LNCaP clone FGC (cell line): ENCODE results near the gene AMN.

Experiments
- DNase-seq: peaks from one replicate; pipeline ENCODE4 v3.0.0-alpha.2; 2011; ENCODE audit warnings: low read depth
- H3K4me3 ChIP-seq: 2 replicates; pipeline ENCODE4 v1.5.1; 2011; ENCODE audit warnings: mild to moderate bottlenecking, low read depth, low read length, control low read depth
- TF ChIP-seq, protein P1 (sequence below): IDR thresholded peaks from 2 replicates; pipeline ENCODE4 v1.5.1; 2012; ENCODE audit warnings: mild to moderate bottlenecking; ENCODE audit not compliant: control insufficient read depth, insufficient read depth; ENCODE audit errors: extremely low read depth

Gene AMN

GRCh38 chr14:102940729-102941362 lies 18.4 kb downstream of the AMN start:
- TF ChIP-seq, protein P1, sequence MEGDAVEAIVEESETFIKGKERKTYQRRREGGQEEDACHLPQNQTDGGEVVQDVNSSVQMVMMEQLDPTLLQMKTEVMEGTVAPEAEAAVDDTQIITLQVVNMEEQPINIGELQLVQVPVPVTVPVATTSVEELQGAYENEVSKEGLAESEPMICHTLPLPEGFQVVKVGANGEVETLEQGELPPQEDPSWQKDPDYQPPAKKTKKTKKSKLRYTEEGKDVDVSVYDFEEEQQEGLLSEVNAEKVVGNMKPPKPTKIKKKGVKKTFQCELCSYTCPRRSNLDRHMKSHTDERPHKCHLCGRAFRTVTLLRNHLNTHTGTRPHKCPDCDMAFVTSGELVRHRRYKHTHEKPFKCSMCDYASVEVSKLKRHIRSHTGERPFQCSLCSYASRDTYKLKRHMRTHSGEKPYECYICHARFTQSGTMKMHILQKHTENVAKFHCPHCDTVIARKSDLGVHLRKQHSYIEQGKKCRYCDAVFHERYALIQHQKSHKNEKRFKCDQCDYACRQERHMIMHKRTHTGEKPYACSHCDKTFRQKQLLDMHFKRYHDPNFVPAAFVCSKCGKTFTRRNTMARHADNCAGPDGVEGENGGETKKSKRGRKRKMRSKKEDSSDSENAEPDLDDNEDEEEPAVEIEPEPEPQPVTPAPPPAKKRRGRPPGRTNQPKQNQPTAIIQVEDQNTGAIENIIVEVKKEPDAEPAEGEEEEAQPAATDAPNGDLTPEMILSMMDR = no peak
- H3K4me3 ChIP-seq = no peak overlapping the region
- DNase-seq = no peak

- no peak for DNase-seq
- no peak overlapping the region for H3K4me3 ChIP-seq
- TF ChIP-seq, protein P1 = no peak
Observed at GRCh38 chr14:102941419-102942011, 19.1 kb downstream of the AMN start.

GRCh38 chr14:102942069-102942468 lies 19.6 kb downstream of the AMN start:
- no peak for DNase-seq
- TF ChIP-seq, protein P1 = no peak
- no peak overlapping the region for H3K4me3 ChIP-seq

- DNase-seq = no peak
- TF ChIP-seq, protein P1 = no peak
- no peak overlapping the region for H3K4me3 ChIP-seq
Observed at GRCh38 chr14:102943454-102943853, 21.0 kb downstream of the AMN start.

GRCh38 chr14:102943979-102944378 lies 21.5 kb downstream of the AMN start:
- no peak overlapping the region for H3K4me3 ChIP-seq
- DNase-seq = no peak
- TF ChIP-seq, protein P1 = no peak

DNA sequence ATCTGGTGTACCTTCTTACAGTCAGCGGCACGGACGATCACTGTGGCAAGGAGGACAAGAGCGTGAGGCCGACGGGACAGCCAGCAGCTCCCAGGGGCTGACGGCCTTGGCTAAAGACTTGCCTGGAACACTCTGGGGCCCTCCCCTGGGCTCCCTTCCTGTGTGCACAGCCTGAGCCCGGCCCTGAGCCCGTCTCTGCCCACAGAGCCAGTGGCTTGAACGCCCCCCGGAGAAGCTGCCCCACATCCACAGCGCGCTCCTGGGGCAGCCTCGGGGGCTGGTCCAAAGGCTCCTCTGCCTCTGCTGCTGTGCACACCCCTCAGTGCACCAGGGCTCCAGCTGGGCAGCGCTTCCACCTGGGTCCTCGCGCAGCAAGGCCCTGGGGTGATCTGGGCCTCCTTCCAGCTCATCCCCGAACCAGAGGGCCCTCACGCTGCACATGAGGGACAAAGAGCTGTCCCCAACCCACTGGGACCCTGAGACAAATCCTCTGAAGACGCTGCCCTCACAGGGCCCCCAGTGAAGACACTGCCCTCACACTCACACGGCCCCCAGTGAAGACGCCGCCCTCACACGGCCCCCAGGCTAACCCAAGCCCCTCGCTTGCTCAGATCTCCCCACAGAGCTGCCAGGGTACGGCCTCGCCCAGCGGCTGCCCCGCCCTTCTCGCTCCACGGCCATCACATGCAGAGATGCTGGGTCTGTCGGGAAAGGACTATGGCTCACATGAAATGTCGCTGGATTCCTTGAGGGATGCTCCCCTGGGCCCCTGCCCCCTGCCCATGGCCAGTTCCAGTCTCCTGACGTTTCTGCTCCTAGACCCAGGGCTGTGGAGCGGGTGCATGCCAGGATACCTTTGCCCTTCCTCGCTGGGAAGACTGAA lies 22.2 kb downstream of the AMN start:
- no peak for DNase-seq
- TF ChIP-seq, protein P1 = no peak
- H3K4me3 ChIP-seq = no peak overlapping the region
